Activated T-cell treated with anti-CD3 and anti-CD28 coated beads for 48 hours (primary cell): ENCODE measurements around the gene SPPL3.
A peak's percentile ranks its signal among the peaks of the same experiment; 100 is the strongest.
"Not testable (repeated sequence)": the region's sequence is repeated elsewhere in the genome, so short reads cannot be mapped to it uniquely, and the experiment has no call there.

Experiments
- DNase-seq: peaks from one replicate; pipeline ENCODE4 v3.0.0-alpha.2; 2020; ENCODE audit warnings: low read depth

The SPPL3 gene

GRCh38 chr12:120744922-120745493, 159.2 kb downstream of the SPPL3 start:
- no peak for DNase-seq

DNA sequence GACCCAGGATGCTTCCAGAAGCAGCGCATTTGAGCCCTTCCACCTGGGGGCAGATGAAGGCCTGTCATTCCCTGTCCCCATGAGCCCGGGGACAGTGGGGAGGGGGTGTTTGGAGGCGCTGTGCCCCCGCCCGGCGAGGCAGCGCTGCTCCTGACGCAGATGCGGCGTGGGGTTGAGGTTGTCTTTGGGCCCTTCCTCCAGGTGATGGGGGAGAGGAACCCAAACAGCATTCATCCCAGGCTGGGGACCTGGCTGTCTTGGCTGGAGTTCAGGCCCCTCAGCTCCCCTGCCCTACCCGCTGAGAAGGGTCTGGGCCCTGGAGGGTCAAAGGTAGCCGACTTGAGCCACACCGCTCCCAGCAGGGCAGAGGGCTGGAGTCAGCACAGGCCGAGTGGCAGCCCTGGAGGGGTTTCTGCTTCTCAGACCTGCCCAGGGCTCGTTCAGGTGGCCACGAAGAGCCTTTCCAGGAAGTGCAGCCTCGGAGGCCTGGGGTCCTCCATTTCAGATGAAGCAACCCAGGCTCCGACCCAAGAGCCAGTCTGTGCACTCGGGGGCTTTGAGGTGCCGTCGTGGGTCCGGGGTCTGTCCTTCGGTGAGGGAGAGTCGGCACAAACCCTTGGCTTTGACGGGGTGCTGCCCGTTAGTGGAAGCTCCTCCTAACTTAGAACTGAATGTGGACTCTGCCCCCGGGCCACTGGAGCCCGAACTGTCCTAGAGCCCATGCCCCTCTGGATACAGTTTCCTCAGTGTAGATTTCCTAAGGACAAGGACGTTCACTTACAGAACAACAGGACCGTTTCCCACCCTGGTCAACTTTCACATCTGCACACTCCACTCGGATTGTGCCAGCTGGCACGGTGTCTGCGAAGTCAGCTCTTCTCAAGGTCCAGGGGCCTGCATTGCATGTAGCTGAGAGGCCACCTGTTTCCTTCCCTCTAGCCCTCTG, 162.4 kb downstream of the SPPL3 start:
- DNase-seq, result no peak

- no peak for DNase-seq
Observed at GRCh38 chr12:120740871-120741270, 163.3 kb downstream of the SPPL3 start.

- DNase-seq, result no peak
Observed at GRCh38 chr12:120739821-120740613, 164.1 kb downstream of the SPPL3 start.

- no peak for DNase-seq
Observed at GRCh38 chr12:120739031-120739762, 165.0 kb downstream of the SPPL3 start.

GRCh38 chr12:120738252-120739030, 165.7 kb downstream of the SPPL3 start:
- no peak for DNase-seq

DNA sequence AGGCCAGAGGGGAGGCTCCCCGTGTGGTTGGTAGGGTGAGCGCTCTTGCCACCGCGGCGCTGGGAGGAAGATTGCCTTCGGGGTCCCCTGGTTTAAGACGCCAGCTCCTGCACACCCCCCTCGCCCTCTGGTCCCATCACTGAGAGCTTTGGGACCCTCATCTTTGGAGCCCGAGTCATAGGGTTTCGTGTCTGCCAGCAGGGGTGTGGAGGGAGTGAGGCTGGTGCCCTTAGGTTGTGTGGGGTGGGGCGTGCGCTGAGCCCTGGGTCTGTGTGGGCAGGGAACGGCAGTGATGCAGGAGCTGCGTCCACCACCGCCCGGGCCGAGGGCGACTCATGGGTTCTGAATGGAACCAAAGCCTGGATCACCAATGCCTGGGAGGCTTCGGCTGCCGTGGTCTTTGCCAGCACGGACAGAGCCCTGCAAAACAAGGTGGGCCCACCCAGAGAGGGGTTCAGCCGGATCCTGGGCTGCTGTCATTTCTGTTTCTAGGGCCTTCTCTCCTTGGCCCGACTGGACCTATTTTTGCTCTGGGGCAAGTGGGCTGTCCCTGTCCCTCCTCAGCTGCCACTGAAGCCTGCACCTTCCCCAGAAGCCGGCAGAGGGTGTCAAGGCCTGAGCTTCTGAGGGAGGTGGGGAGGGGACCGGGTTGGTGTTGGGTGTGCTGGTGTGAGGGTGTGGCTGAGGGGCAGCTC, 166.5 kb downstream of the SPPL3 start:
- DNase-seq, result no peak

GRCh38 chr12:120736404-120737331, 167.5 kb downstream of the SPPL3 start:
- DNase-seq, result no peak

DNA sequence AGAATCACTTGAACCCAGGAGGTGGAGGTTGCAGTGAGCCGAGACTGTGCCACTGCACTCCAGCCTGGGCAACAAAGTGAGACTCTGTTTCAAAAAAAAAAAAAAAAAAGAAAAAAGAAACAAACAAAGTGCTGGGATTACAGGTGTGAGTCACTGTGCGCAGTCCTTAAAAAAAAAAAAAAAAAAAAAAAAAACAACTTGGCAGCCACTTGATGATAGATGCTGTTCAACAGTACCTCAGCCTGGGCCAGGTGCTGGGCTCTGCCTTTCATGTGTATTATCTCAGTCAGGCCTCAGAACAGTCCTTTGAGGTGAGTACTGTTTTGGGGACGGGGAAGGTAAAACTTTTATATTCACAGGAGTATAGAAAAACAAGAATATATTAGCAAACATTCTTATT, 169.0 kb downstream of the SPPL3 start:
- no peak for DNase-seq

- no peak for DNase-seq
Observed at GRCh38 chr12:120734210-120734609, 169.9 kb downstream of the SPPL3 start.

GRCh38 chr12:120733574-120733973, 170.6 kb downstream of the SPPL3 start:
- no peak for DNase-seq

DNA sequence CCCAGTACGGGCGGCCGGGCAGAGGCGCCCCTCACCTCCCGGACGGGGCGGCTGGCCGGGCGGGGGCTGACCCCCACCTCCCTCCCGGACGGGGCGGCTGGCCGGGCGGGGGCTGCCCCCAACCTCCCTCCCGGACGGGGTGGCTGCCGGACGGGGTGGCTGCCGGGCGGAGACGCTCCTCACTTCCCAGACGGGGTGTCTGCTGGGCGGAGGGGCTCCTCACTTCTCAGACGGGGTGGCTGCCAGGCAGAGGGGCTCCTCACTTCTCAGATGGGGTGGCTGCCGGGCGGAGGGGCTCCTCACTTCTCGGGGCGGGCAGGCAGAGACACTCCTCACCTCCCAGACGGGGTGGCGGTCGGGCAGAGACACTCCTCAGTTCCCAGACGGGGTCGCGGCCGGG, 172.0 kb downstream of the SPPL3 start:
- DNase-seq, result not testable (repeated sequence)

GRCh38 chr12:120726961-120727360, 177.2 kb downstream of the SPPL3 start:
- DNase-seq, result no peak

DNA sequence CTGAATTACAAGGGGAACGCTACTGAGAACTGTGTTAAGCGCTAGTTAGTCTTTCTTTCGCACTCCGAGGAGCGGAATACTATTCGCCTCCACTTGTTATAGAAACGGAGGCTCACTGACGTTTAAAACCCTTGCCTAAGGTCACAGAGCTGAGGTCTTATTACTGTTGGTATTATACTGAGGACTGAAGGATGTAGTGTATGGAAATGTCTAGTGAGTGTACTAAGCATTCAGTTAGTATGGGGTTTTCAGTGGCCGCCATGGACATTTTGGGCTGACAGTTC, 177.7 kb downstream of the SPPL3 start:
- no peak for DNase-seq

DNA sequence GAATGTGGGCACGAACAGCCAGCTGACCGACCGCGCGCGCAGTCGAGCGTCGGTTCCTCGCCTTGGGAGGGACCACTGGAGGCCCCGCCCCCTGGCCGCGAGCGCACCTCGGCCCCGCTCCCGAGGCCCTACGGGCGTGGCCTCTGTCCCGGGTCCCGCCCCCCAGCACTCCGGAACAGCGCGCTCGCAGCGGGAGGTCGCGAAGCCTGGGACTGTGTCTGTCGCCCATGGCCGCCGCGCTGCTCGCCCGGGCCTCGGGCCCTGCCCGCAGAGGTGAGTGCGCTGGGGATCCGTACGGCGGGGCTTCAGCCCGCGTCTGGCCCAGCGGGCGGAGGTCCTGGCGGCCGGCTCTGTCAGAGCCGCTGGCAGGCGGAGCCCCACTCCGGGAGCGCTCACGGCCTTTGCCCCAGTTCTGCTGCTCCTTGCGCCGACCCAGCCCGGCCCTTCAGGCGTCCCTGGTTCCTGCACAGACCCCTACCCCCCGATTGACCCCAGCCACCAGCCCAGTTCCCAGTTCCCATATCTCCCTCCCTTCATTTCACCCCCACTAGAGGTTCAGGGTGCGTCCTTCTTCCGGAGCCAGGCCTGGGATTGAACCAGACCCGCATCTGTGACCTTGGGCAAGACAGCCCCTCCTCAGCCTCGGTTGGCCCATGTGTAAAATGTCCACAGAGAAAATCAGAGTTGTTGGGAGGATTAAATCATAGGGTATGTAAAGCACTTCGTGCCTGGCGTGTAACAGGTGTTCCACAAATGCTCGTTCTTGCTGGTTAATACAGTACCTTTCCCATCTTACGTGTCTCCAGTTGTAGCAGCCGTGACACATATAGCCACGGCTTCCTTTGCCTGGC, 178.3 kb downstream of the SPPL3 start, which contains the start of gene ACADS:
Gene ACADS, plus strand, starts transcription at position 168 of the 851 bp plus-strand sequence. Its CDS starts 60 bp downstream, at position 228.
- DNase-seq, result peak; percentile 91

DNA sequence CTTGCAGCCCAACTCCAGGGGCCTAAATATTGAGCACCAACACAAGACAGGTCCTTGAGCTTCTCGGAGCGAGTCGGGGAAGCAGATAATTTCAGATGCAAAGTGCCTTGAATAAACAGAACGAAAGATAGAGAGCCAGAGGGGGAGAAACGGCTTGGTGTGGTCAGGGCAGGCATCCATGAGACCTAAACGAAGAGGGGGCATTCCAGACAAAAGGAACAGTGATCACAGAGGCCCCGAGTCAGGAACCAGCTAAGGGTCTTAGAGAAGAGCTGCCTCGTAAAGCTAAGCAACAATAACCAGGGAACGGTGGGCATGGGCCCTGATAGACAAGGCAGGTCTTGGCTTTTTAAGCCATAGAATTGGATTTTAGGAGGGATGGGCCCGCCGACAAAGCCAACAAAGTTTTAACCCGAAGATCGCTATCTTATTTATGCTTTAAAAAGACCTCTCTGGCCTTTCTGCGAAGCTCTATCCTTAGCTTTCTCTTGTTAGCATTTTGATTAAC, 179.0 kb downstream of the SPPL3 start:
- DNase-seq, result no peak

- DNase-seq, result no peak
Observed at GRCh38 chr12:120724720-120725119, 179.4 kb downstream of the SPPL3 start.

DNA sequence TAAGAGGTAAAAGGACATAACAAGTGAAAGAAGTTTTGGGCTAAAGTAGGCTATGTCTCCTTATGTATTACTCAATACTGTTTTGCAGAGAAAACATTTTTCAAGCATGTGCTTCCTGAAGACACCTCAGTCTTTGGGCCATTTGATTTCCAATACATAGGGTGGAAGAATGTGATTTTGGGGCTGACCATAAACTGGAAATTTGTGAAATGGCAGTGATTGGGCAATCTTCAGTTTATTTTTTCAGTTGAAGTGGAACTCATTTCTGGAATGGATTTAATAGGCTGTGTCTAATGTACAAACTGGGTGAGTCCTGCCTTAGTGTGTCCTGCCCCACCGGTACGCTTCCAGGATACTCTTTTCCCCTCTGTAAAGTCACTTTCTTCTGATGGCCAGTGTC, 181.4 kb downstream of the SPPL3 start:
- no peak for DNase-seq
